ENCODE measurements around the gene EFHC2. TPM values are rescaled to one million over a fixed set of nuclear protein-coding genes. Genes with fewer than 3 reads are reported as not detected.
"Not testable (repeated sequence)": the region's sequence is repeated elsewhere in the genome, so short reads cannot be mapped to it uniquely, and the experiment has no call there.

Gene EFHC2
- total and polyA plus RNA-seq, 11 donors = 1.8 to 15.6 (median 7.5) TPM

GRCh38 chrX:44203791-44204190 lies 139.7 kb downstream of the EFHC2 start:
- intact Hi-C loops (cut with DNase I) = no loop called here
- Histone ChIP-seq H3K36me3 (no peaks in the 10 kb centered on the region), H3K9me3 (peaks cover 0 to 4% (median 0%) of the 10 kb centered on the region in 12 donors), H3K27ac (no peak overlapping the region), H3K27me3 (peaks cover 0 to 19% (median 0%) of the 10 kb centered on the region in 9 donors), H3K4me1 (no peaks in the 10 kb centered on the region), H3K4me3 (no peak overlapping the region)
- no peak for DNase-seq
- no peak for TF ChIP-seq CTCF (IDR thresholded peaks at IDR 0.05)
- no peak for TF ChIP-seq POLR2A (IDR thresholded peaks at IDR 0.05)
- WGBS, 4 donors = 56 to 87% (median 73%) methylated on average over 1 of the region's 1 CpG
- no peak for ATAC-seq

- intact Hi-C loops (cut with DNase I) = no loop called here
- H3K4me3 ChIP-seq = no peak overlapping the region
- ATAC-seq (no peak), DNase-seq (no peak)
- TF ChIP-seq CTCF (IDR thresholded peaks at IDR 0.05) (no peak), POLR2A (IDR thresholded peaks at IDR 0.05) (no peak)
- H3K4me1 ChIP-seq = no peaks in the 10 kb centered on the region
- no peak overlapping the region for H3K27ac ChIP-seq
- WGBS, 4 donors = 63 to 79% (median 71%) methylated on average over 1 to 2 of the region's 2 CpGs
- H3K9me3 ChIP-seq = peaks cover 0 to 4% (median 0%) of the 10 kb centered on the region in 12 donors
- H3K36me3 ChIP-seq = no peaks in the 10 kb centered on the region
- peaks cover 0 to 26% (median 0%) of the 10 kb centered on the region in 9 donors for H3K27me3 ChIP-seq
These were observed 140.9 kb downstream of the EFHC2 start for GRCh38 chrX:44202596-44202995.

DNA sequence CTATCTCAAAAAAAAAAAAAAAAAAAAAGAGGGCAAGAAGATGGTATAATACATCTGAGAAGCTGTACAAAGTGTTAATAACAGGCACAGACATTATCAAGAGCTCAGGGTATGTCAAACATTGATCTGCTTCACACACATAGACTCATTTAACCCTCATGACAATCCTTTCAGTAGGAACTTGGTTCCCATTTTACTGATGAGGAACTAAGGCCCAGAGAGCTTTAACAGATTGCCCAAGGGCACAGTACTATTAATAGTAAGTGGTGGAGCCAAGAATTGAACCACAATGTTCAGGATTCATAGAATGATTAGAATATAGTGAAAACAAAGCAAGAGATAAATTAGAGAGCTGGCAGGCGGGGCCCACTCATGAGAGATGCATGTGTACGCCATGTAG lies 154.4 kb downstream of the EFHC2 start:
- no peaks in the 10 kb centered on the region for H3K4me1 ChIP-seq
- TF ChIP-seq CTCF (IDR thresholded peaks at IDR 0.05) (no peak), POLR2A (IDR thresholded peaks at IDR 0.05) (no peak)
- H3K27ac ChIP-seq = no peak overlapping the region
- no peak for ATAC-seq
- no peak for DNase-seq
- WGBS, 4 donors = 83 to 96% (median 90%) methylated on average over 2 of the region's 2 CpGs
- peaks cover 0 to 9% (median 0%) of the 10 kb centered on the region in 9 donors for H3K27me3 ChIP-seq
- intact Hi-C loops (cut with DNase I) = no loop called here
- no peaks in the 10 kb centered on the region for H3K36me3 ChIP-seq
- H3K4me3 ChIP-seq = no peak overlapping the region
- H3K9me3 ChIP-seq = no peaks in the 10 kb centered on the region

- ATAC-seq; H3K27ac ChIP-seq; DNase-seq; H3K4me3 ChIP-seq; H3K4me1 ChIP-seq; H3K36me3 ChIP-seq; intact Hi-C loops (cut with DNase I); H3K27me3 ChIP-seq; H3K9me3 ChIP-seq: not testable (repeated sequence)
- 69 to 77% (median 73%) methylated on average over 5 of the region's 5 CpGs for WGBS, 4 donors
These were observed 155.6 kb downstream of the EFHC2 start for GRCh38 chrX:44187915-44188314.

DNA sequence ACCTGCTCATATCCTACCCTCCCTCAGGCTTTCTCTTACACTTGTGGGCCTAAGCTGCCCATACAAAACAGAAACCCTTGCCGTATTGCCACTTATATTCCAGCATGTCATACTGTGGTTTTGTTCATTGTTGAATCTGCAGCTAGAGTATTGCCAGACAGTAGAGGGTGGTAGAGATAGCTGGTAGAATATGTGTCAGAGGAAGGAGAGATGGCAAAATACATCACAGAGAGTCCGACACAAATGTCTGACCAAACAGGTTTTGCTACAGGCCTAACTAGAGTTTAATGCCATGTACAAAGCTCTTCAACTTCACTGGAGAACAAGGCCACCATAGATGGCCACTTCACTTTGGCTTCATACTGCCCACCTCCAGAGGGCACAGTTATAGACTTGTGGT lies 160.1 kb downstream of the EFHC2 start:
- WGBS, 4 donors = 78 to 87% (median 83%) methylated on average over 2 of the region's 2 CpGs
- ATAC-seq (no peak), DNase-seq (no peak)
- Histone ChIP-seq H3K4me1 (no peaks in the 10 kb centered on the region), H3K36me3 (no peaks in the 10 kb centered on the region), H3K27me3 (peaks cover 0 to 6% (median 0%) of the 10 kb centered on the region in 9 donors), H3K27ac (no peak overlapping the region), H3K9me3 (no peaks in the 10 kb centered on the region), H3K4me3 (no peak overlapping the region)
- intact Hi-C loops (cut with DNase I) = no loop called here
- TF ChIP-seq CTCF (IDR thresholded peaks at IDR 0.05) (peak in 1 of 12 donors; percentile 13), POLR2A (IDR thresholded peaks at IDR 0.05) (no peak)
